HG02571 (cell line): Measurements from ENCODE around the gene CRYBA1.
"Not testable (repeated sequence)": the region's sequence is repeated elsewhere in the genome, so short reads cannot be mapped to it uniquely, and the experiment has no call there.

Source experiments
- ATAC-seq: cut with Tn5 transposase; IDR thresholded peaks from one replicate; pipeline ENCODE4 v1.9.1; 2021; ENCODE audit warnings: mild to moderate bottlenecking, moderate library complexity; ENCODE audit not compliant: unreplicated experiment

CRYBA1 gene

DNA sequence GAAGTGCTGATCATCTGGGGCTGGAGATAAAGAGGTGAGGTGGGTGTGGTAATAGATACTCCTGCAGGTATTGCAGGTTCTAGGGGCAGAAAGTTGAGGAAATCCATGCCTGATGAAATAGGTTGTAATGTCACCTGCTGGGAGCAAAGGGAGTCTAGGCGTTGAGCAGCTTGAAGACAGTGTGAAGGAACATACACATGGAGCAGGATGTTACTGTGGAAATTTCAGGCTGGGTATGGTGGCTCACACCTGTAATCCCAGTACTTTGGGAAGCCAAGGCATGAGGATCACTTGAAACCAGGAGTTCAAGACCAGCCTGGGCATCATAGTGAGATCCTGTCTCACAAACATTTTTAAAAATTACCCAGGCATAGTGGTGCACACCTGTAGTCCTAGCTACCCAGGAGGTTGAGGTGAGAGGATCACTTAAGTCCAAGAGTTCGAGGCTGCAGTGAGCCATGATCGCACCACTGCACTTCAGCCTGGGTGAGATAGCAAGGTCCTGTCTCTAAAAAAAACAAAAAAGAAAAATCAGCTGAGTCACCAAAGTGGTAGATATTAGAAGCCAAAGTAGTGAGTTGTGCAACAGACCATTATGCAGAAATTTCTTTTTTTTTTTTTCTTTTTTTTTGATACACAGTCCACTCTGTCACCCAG, 9.1 kb upstream of the CRYBA1 start:
- no peak for ATAC-seq

DNA sequence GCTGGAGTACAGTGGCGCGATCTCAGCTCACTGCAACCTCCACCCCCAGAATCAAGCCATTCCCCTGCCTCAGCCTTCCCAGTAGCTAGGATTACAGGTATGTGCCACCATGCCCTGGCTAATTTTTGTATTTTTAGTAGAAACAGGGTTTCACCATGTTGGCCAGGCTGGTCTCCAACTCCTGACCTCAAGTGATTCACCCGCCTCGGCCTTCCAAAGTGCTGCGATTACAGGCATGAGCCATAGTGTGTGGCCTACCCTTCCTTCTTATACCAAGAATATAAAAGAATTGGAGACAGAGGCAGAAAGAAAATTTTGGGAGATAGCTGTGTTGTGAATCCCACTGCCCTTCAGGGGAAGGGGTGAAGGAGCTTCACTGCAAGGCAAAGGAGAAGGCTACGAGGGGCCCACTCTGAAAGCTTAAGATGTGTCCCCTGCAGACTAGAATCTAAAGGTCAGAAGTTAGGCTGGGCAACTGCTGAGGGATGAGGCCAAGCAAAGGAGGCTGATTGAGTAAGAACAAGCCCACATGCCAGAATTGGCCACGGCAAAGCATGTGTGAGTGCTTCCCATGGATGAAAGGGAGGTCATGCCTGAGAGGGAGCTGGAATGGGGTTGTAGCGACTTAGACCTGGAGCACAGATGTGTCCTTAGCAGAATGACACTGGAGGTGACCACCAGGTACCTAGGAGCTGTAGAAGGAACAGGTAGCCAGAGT, 8.4 kb upstream of the CRYBA1 start:
- ATAC-seq: no peak

DNA sequence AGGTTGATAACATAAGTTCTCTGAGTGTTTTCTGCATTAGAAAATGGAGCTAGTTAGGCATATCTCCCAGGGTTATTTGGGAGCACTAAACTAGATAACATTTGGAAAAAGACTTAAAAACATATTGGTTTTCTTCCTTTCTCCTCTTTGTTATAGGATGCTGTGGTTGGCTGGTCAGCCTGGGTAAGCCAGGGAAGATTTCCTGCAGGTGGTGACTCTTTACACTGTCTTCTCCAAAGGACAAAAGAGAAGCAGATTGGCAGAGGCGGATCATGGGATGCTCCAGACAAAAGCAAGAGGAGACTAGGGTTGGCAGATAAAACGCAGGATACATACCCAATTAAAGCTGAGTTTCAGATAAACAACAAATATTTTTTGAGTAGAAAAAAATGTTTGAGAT, 6.2 kb upstream of the CRYBA1 start:
- no peak for ATAC-seq

DNA sequence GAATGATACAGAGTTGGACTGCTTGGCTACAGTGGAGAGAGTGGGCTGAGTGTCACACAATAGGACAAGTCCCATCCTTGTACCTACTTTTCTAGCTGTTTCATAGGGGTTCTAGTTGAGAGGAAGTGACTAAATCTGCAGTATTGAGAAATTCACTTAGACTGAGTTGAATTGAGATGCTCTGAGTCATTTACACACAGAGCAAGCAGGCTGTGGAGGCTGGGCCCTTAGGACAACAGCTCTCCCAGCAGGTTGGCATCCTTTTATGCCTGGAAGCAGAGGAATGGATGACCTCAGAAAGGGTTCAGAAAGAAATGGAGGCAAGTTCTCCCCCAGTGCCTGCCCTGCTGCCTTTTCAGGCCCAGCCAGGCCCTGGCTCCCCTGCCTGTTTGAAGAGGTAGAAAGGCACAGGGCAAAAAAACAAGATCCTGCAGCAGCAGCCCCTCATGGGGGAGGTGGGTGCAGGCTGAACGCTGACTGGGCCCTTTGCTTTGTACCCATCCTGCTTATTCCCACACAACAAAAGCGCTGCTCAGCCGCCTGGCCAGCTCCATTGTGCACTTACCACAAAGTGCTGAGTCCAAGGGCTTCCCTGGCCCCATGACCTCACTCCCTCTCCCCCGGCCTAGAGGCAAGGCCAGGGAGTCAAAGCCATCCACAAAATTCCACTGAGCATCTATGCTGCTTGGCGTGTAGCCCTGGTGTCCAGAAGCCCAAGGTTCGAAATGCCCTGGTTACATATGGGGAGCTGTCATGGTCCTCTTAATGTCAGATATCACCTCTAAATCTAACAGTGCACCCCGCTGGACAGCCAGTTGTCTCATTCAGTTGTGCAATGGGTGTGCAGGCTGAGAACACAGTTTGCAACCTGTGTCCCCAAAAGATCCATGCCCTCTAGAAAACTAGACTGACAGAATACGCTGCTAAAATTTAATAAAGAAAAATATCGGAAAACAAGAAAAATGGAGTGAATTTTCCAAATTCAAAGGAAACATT, 5.4 kb upstream of the CRYBA1 start:
- no peak for ATAC-seq

DNA sequence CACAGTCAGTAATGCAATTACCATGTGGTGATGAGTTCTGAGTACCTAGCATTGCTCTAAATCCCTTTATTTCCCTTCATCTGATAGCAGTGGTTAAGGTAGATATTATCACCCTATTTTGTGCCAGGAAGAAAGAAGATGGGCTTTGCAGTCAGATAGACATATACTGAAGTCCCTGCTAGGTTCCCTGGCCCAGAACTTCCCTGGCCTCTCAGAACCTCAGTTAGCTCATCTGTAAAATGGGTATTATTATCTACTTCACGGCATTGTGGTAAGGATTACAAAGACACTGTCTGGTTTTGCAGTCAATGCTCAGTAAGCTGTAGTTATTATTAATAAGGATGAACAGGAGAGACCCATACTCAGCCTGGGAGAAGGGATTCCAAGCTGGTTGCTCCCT, 4.6 kb upstream of the CRYBA1 start:
- no peak for ATAC-seq

DNA sequence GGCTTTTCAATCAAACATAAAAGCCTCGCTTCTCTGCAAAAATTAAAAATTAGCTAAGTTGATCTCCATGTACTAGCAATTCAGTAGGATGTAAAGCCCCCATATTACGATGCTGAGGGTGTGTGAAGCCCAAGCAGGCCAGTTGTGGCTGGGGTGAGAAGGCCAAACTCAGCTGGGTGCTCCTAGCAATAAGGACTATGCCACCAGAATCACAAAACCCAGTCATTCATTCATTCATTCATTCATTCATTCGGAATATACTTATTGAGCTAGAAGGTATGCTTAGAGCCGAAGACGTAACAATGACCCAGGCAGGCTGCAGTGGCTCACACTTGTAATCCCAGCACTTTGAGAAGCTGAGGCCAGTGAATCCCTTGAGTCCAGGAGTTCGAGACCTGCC, 3.9 kb upstream of the CRYBA1 start:
- ATAC-seq: no peak

DNA sequence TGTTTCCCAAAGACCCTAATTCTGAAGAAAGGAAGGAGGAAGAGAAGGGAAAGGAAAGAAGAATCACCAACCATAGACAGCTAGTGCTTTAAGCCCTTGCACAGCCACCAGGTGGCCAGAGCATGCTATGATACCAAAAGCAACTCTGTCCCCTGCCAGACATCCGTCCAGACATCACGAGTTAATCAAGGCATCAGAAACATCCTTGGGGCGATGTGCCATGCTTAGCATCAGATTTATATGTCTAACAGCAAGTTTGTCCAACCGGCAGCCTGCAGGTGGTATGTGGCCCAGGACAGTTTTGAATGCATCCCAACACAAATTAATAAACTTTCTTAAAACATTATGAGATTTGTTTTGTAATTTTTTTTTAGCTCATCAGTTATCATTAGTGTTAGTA, 2.9 kb upstream of the CRYBA1 start:
- ATAC-seq: no peak

DNA sequence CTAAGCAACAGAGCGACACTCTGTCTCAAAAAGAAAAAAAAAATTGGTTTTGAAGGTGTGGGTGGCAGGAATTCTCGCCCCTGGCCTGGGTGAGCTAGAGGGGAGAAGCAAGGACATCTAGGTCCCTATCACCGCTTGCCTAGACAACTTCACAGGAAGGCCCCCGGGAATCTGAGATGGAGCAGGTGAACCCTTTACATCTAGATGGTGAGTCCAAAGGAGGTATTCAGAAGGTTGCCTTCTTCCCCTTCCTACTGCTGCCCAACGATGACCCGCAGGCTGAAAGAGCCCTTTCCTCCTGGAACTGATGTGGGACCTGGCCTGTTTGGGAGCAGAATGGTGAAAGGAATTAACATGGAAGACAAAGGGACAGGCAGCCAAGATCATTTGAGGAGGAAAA, 1.3 kb upstream of the CRYBA1 start:
- ATAC-seq: no peak

DNA sequence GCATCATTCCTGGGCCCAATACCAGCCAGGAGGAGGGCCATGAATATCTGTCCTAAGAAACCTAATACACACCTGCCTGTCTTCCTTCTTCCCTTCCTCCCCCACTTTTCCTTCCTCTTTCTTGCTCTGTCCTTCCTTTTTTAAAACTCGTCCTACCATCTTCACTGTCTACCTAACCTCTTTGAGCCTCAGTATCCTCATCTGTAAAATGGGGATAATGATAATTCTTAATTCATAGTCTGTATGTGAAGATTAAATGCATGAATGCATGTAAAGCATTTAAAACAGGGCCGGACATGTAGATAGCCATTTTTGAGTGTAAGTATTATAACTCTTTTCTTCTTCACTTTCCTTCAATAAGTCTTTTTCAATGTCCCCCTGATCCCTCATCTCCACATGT, 560 bp downstream of the CRYBA1 start:
- no peak for ATAC-seq

DNA sequence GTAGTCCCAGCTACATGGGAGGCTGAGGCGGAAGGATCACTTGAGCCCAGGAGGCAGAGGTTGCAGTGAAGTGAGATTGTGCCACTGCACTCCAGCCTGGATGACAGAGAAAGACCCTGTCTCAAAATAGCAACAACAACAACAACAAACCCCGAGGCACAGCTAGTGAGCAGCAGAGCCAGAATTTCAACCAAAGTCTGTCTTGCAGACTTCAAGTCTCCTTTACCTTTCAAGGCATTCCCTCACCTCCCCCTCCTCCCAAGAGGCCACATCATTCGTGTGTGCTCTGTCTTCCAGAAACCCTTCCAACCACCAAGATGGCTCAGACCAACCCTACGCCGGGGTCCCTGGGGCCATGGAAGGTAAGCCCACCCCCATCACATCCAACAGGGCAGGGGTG, 2.2 kb downstream of the CRYBA1 start:
- no peak for ATAC-seq

DNA sequence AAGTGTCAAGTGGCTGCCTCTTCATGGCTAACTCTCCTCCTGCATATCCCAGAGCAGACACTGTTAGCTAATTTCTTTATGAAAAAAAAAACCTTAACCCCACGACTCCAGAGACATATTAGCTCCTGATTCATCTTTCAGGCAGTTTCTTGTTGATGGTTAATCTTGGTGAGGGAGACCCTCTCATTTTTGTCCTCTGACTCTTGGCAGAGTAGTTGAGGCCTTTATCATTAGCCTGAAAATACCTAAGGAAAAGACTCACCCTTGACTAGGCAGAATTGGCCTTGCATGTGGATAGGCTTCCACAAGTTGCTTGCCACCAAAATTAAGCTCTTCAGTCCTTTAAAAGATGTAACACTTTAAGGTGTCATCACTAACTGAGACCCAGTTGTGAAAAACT, 4.0 kb downstream of the CRYBA1 start:
- no peak for ATAC-seq

DNA sequence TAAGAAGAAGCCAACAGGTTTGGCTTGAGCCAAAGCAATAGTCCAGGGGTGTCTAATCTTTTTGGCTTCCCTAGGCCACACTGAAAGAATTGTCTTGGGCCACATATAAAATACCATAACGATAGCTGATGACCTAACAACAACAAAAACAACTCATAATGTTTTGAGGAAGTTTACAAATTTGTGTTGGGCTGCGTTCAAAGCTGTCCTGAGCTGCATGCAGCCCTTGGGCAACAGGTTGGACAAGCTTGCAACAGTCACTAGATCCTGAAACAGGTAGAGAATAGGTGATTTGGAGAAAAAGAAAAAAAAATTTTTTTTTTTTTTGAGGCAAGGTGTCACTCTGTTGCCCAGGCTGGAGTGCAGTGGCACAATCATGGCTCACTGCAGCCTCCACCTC, 4.5 kb downstream of the CRYBA1 start:
- no peak for ATAC-seq

DNA sequence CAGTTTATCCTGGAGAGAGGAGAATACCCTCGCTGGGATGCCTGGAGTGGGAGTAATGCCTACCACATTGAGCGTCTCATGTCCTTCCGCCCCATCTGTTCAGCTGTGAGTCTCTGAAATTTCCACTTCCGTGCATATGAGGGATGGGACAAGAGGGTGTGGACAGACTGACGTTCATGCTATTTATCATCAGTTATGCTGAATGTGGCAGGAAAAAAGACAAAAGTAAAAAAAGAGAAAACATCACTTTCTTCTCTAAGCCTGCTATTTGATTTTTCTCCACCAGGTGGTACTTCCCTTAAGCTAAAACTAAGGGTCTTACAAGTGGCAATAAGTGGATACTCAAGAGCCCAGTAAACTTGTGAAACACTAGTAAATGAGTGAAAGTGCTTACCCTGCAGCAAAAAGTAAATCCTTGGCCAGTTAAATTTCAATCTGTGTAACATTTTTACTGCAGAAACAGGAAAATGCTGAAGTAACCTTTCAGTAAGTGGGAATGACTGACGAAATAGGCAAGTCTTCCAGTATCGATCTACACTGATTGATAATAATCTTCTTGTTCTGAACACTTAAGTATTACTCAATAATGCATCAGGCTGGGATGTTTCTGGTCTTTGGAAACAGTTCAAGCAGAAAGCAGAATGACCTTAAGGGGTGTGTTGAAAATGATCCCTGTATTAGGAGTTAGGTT, 5.6 kb downstream of the CRYBA1 start:
- no peak for ATAC-seq

DNA sequence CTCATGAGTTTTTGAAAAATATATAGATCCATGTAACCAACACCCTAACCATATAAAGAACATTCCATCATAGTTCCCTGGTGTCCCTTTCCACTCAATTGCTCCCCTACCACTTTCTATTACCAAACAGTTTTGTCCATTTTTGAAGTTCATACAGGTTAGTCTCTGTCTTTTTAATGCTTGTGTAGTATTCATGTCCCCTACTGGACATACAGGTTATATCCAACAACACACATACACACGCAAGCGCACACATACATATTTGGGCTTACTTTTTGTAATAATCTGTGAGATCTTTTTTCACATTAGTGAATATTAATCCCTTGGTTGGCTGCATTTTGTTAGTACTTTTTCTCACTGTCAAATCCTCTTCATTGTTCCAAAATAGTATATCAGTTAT, 6.4 kb downstream of the CRYBA1 start:
- ATAC-seq: no peak

DNA sequence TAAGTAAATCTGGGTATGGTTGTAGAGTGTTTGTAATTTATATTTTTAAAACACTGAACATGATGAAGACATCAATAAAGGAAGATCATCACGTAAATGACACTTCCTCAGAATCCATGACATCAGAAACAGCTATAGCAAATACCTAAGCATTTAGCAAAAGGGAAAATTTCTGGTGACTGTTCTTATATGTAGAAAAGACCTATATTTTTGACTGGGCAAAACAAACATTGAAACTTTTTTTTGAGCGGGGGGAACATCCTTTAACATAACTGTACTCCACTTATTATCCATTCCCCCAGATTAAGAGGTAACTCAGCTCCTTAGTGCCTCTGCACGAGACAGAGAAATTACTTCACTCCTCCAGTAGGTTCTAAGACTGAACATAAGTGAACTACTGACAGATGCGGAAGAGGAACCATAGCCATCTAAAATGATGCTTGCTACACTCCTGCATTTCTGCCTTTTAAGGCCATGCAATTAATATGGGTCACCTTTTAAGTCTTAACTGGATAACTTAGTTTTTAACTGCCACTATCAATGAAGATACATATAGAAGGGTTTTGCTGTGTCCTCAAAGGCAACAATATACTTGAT, 9.4 kb downstream of the CRYBA1 start:
- ATAC-seq: no peak

DNA sequence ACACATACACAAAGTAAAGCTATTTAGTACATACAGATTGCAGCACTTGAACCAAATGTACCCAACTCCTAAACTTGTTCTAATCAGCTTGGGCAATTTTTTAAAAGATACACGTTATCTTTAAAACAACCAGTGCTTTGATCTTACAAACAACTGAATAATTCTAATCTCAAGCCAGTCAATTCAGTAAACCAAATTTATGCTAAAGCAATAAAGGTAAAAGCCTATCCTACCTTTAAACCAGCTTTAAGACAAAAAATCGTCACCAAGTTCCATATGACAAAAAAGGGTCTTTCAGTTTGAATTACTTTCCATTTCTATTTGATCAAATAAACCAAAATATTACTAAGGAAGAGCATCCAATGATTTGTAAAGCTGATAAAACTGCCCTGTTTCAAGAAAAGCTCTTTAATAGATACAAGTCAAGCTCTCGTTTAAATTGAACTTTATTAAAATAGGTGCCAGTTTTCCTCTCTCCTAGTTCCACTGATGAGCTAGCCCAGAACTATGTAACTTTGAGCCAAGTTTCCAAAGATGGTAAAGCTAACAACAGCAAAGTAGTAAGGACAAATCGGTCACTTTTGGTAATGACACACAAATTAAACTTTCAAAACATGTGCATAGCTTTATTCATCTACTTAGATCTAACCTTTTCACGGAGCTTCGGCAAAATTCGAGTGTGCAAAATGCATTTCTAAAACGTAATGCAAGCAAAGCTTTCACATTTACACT, 10.2 kb downstream of the CRYBA1 start:
- ATAC-seq: no peak

DNA sequence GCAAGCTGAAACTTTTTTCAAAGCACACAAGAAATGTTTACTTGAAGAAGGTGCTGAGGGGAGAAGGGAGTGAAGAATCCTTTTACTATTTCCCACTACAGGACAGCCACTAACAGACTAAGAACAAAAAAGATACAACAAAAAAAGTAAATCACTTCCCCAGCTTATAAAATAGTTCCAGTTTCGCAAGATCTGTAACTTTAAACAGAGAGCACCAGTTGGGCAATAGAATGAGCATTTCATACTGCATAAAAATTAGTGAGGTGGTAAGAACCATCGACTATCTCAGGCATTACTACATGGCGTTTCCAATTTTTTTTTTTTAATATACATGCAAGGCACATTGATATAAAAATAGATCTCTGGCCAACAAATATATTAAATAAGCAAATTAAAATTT, 11.1 kb downstream of the CRYBA1 start:
- ATAC-seq: no peak

DNA sequence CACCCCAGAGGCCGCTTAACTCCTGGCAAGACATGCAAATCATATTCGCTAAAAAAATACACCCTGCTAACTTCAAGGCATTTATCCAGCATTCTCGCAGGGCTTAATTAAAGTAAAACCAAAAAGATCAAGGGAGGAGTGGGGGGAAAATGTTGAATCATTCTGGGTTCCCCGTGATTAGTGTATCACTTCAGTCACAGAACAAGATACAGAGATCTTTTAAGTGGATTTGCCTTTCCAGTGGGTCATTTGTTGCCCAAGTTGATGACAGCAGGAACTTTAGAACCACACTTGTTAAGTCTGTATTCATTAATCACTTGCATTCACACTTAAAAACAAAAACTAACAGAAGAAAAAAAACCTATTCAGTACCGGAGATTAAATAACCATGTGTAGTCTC, 17.3 kb downstream of the CRYBA1 start:
- no peak for ATAC-seq

DNA sequence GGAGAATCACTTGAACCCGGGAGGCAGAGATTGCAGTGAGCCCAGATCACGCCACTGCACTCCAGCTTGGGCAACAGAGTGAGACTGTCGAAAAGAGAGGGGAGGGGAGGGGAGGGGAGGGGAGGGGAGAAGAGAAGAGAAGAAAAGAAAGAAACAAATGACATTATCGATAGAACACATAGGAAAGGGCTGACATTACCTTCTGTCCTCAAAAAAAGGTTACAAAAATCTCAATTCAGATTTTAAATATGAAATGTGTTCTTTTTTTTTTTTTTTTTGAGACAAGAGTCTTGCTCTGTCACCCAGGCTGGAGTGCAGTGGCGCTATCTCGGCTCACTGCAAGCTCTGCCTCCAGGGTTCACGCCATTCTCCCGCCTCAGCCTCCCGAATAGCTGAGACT, 25.3 kb downstream of the CRYBA1 start:
- not testable (repeated sequence) for ATAC-seq

DNA sequence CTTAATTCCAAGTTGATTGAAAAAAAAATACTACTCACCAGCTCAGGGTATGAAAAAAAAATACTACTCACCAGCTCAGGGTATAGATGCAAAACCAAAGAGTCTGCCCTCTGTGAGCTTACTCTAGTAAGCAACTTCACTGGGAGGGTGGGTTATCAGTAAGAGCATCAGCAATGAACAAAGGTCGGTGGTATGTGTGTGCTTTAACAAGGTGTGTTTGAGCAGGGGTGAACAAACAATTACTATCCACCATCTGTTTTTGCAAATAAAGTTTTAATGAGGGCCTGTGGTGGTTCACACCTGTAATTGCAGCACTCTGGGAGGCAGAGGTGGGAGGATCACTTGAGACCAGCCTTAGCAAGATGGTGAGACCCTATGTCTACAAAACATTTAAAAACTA, 27.3 kb downstream of the CRYBA1 start:
- ATAC-seq: no peak
